Measurements from ENCODE around the gene DNER. TPM values are rescaled to one million over a fixed set of nuclear protein-coding genes. Genes with fewer than 3 reads are reported as not detected.
A peak's percentile ranks its signal among the peaks of the same experiment; 100 is the strongest.

The DNER gene
- polyA plus RNA-seq, 1 of the 3 experiments (the other 2 are of a cell fraction) = 1.4 TPM

- whole genome bisulfite sequencing (ENCODE audit: low lambda C conversion rate) = 42% methylated on average over 16 of the region's 20 CpGs
- CTCF ChIA-PET = interaction anchor here (0.6 to 3.0 kb wide), 35 partner anchors 8 to 911 kb away, joined by 3 to 40 read pairs (median 4); partner anchors contain the start of gene DNER
- no peak overlapping the region for H3K9ac ChIP-seq
- no peaks in the 10 kb centered on the region for H3F3A ChIP-seq (replicated peaks; ENCODE audit: insufficient read depth)
- TF ChIP-seq EP300 (IDR thresholded peaks at IDR 0.05; ENCODE audit: borderline replicate concordance in 1 of 2, low read depth in 1 of 2, low read length in 1 of 2) = no peak
- peak; percentile 90 for TF ChIP-seq SMC3 (IDR thresholded peaks at IDR 0.05; ENCODE audit: low read depth, low read length)
- peak; percentile 93 for TF ChIP-seq RAD21 (IDR thresholded peaks at IDR 0.05; ENCODE audit: low read length)
- no peak for TF ChIP-seq RFX5 (IDR thresholded peaks at IDR 0.05; ENCODE audit: low read length)
- TF ChIP-seq CTCF (IDR thresholded peaks at IDR 0.05) = peak; percentile 93
- no peak for TF ChIP-seq USF1 (IDR thresholded peaks at IDR 0.05; ENCODE audit: borderline replicate concordance, low read depth)
- TF ChIP-seq, protein P1, sequence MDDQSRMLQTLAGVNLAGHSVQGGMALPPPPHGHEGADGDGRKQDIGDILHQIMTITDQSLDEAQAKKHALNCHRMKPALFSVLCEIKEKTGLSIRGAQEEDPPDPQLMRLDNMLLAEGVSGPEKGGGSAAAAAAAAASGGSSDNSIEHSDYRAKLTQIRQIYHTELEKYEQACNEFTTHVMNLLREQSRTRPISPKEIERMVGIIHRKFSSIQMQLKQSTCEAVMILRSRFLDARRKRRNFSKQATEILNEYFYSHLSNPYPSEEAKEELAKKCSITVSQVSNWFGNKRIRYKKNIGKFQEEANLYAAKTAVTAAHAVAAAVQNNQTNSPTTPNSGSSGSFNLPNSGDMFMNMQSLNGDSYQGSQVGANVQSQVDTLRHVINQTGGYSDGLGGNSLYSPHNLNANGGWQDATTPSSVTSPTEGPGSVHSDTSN (IDR thresholded peaks at IDR 0.05) = no peak
- no peaks in the 10 kb centered on the region for H3K36me3 ChIP-seq (replicated peaks in 1 of 2; ENCODE audit: control insufficient read depth in 1 of 2, insufficient read depth in 2 of 2, low read length in 1 of 2)
- H2AFZ ChIP-seq (ENCODE audit: low read depth) = peak overlapping the region; percentile 64; the same call in 1 of the 2 replicates
- no peaks in the 10 kb centered on the region for H3K79me2 ChIP-seq (ENCODE audit: insufficient read depth)
- DNase-seq = peak; percentile 81
- H4K20me1 ChIP-seq (ENCODE audit: insufficient read depth) = no peaks in the 10 kb centered on the region
- no peak overlapping the region for H3K27ac ChIP-seq (ENCODE audit: low read depth in 2 of 2, low read length in 1 of 2)
- H3K9me3 ChIP-seq = no peaks in the 10 kb centered on the region
- peaks cover 0 to 8% of the 10 kb centered on the region in 2 experiments; a peak in 1 of 4 replicates for H3K4me1 ChIP-seq (ENCODE audit: control insufficient read depth in 1 of 2, insufficient read depth in 2 of 2, low read depth in 1 of 2, low read length in 1 of 2)
- H3K9me2 ChIP-seq = no peaks in the 10 kb centered on the region
- H3K4me3 ChIP-seq (ENCODE audit: low read depth in 2 of 2, low read length in 1 of 2) = peak overlapping the region in 1 of 2 experiments; percentile 51; a peak in 2 of 4 replicates
- H3K27me3 ChIP-seq (ENCODE audit: insufficient read depth) = no peaks in the 10 kb centered on the region
- POLR2A ChIA-PET = no interaction called here
- peak overlapping the region; percentile 32 for H3K4me2 ChIP-seq
These were observed 127.3 kb downstream of the DNER start for GRCh38 chr2:229586746-229587705.

DNA sequence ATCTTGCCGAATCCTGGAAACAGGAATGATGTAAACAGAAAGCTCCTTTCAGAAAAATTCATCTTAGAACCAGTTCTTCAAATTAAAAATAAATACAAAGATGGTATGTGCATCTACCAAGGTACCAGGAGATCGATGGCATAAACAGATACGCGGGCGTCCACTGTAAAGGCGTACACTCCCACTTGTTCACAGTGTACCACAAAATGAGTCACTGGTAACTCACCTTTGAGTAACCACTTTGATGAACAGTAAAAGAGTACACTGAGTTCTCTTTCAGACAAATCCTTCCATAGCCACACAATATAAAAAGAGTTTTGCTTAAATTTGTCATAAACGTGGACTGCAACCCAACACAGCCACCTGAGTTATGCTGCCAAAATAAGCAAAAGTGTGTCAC is 128.3 kb downstream of the DNER start:
- H3K36me3 ChIP-seq (replicated peaks in 1 of 2; ENCODE audit: control insufficient read depth in 1 of 2, insufficient read depth in 2 of 2, low read length in 1 of 2) = no peaks in the 10 kb centered on the region
- H4K20me1 ChIP-seq (ENCODE audit: insufficient read depth) = no peaks in the 10 kb centered on the region
- no peaks in the 10 kb centered on the region for H3F3A ChIP-seq (replicated peaks; ENCODE audit: insufficient read depth)
- no peaks in the 10 kb centered on the region for H3K9me3 ChIP-seq
- no peak for DNase-seq
- CTCF ChIA-PET = interaction anchor here (1.3 to 3.0 kb wide), 12 partner anchors 10 to 910 kb away, joined by 3 to 40 read pairs (median 6); partner anchors contain the start of gene DNER
- no peak overlapping the region for H3K27ac ChIP-seq (ENCODE audit: low read depth in 2 of 2, low read length in 1 of 2)
- H2AFZ ChIP-seq (ENCODE audit: low read depth) = no peak overlapping the region
- no peaks in the 10 kb centered on the region for H3K9me2 ChIP-seq
- H3K79me2 ChIP-seq (ENCODE audit: insufficient read depth) = no peaks in the 10 kb centered on the region
- H3K4me2 ChIP-seq = no peak overlapping the region
- H3K9ac ChIP-seq = no peak overlapping the region
- H3K4me3 ChIP-seq (ENCODE audit: low read depth in 2 of 2, low read length in 1 of 2) = no peak overlapping the region
- POLR2A ChIA-PET = no interaction called here
- peaks cover 0 to 3% of the 10 kb centered on the region in 2 experiments; a peak in 1 of 4 replicates for H3K4me1 ChIP-seq (ENCODE audit: control insufficient read depth in 1 of 2, insufficient read depth in 2 of 2, low read depth in 1 of 2, low read length in 1 of 2)
- no peaks in the 10 kb centered on the region for H3K27me3 ChIP-seq (ENCODE audit: insufficient read depth)
- WGBS (ENCODE audit: low lambda C conversion rate) = 72% methylated on average over 7 of the region's 7 CpGs
- no peak for TF ChIP-seq TAF1 (IDR thresholded peaks at IDR 0.05; ENCODE audit: borderline replicate concordance, low read depth, low read length)
- no peak for TF ChIP-seq REST (IDR thresholded peaks at IDR 0.05; ENCODE audit: low read depth, low read length)
- no peak for TF ChIP-seq RFX5 (IDR thresholded peaks at IDR 0.05; ENCODE audit: low read length)
- no peak for TF ChIP-seq CTCF (IDR thresholded peaks at IDR 0.05)
- TF ChIP-seq TEAD4 (IDR thresholded peaks at IDR 0.05; ENCODE audit: borderline replicate concordance, insufficient read depth) = no peak
- no peak for TF ChIP-seq MAX (IDR thresholded peaks at IDR 0.05; ENCODE audit: low read depth)
- TF ChIP-seq FOXJ3 (CRISPR knock-in tag; IDR thresholded peaks at IDR 0.05) = no peak
